ENCODE measurements around the gene DGKE.

Gene DGKE

DNA sequence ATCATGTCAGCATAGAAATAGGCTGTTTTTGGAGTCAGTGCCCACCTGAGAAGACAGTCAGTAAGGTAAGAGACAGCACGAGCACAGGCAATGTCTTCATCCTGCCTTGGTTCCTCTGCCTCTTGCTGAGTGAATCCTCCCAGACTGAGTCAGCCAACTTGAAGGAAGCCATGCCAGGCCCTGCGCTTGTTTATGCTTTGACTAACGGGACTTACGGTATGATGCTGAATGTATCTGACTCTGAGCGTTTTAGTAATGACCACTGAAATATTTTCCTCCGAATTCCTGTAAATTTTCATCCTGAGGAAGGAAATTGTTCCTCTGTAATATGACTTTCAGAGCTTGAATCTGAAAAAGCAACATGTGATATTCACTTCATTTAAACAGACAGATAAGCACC, 18.2 kb upstream of the DGKE start:
- peak; percentile 53 for DNase-seq (ENCODE audit: low spot score)

- DNase-seq (ENCODE audit: low spot score) = no peak
Observed at GRCh38 chr17:56817066-56817465, 16.9 kb upstream of the DGKE start.

- no peak for DNase-seq (ENCODE audit: low spot score)
Observed at GRCh38 chr17:56819030-56819429, 14.9 kb upstream of the DGKE start.

DNA sequence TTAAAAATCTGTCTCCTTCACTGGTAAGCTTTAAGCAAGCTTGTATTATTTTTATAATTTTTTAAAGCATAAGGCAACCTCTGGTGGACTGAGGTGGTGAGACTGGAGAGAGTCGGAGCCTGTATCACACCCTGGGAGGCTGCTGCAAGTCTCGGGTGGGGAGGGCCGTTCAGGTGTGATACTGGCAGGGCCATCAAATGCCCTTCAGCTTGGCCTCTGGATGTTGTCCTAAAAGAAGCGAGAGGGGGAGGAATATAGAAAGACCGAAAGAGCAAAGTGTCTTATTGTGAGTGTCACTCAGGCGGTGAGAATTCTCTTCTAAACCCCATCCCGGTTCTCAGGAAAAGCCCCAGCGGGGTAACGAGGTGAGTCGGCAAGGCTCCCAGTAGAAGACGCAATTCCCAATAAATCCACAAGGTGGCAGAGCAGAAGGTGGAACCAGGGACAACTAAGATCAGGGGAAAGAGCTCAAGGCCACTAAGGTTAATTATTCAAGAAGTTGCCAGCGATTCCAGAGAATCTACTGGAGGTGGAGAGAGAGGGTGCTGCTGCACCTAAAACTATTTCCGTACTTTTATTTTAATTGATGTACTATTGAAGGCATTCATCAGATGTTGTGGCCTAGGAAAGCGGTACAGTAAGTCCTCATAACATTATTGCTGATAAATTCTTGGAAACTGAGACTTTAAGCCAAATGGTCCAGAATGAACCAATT, 14.4 kb upstream of the DGKE start:
- DNase-seq (ENCODE audit: low spot score) = peak; percentile 73

DNA sequence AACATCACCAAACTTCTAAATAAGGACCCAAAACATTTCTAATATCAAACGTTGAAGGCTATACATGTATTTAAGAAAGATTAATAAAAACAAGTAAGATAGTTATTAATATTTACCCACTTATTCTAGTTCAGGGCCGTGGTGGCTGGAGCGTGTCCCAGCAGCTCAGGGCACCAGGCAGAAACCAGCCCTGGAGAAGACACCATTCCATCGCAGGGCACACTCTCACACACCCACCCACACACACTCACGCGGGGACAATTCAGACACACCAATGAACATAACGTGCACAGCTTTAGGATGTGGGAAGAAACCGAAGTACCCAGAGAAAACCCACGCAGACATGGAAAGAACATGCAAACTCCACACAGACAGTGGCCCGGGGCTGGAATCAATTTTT, 13.7 kb upstream of the DGKE start:
- DNase-seq (ENCODE audit: low spot score) = no peak

DNA sequence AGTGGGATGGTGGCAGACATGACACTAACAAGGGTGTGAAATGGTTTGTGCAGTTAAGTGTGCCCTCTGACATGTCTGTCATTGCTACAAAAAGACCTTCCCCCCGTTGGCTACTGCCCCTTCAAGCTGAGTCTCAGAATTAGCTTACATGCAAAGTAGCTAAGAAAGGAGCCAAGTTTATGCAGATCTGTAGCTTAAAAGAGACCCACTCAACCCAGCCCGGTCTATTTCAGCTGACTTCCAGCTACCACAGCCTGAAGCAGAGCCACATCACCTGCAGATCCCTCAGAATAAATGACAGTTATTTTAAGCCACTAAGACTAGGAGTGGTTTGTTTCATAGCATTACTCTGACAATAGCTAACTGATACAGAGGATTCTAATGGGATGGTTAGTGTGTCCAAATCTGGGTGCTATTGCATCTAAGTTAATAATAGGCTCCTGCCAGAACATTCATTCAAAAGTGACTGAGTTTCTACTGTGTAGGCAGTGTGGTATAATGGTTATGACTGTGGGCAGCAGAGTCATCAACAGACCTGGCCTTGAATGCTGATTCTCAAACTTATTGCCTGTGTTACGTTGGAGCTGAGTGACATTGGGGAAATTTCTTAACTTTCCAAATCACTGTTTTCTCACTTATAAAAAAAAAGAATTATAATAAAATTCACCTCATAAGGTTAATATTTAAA, 12.0 kb upstream of the DGKE start:
- no peak for DNase-seq (ENCODE audit: low spot score)

DNA sequence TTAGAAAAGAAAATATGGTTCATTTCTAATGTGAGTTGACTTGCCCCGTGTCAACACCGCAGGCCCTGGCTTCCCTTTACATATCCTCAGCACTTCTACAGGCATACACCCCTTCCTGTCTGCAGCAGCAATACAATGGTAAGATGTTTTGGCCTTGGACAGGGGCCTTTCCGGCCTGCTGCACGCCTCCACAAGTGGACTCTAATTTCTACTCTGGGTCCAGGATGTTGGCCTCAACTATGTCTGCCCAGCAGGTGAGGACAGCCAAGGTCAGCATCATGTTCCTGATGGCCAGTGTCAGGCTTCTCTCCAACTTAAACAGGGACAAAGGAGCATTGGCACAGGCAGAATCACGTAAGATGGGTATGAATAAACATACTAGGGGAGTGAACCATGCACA, 11.2 kb upstream of the DGKE start:
- peak; percentile 65 for DNase-seq (ENCODE audit: low spot score)

DNA sequence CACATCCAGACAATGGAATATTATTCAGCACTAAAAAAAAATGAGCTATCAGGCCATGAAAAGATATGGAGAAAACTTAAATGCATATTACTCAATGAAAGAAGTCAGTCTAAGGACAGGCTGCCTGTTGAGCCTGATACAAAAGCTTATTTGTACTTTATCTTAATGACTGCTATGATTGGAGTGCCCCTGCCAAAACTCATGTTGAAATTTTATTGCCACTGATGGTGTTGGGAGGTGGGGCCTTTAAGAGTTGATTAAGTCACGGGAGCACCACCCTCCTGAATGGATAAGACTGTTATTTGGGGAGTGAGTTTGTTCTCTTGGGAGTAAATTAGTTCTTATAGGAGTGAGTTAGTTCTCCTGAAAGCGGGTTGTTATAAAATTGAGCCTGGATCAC, 10.1 kb upstream of the DGKE start:
- no peak for DNase-seq (ENCODE audit: low spot score)

- DNase-seq (ENCODE audit: low spot score) = no peak
Observed at GRCh38 chr17:56824503-56824902, 9.4 kb upstream of the DGKE start.

DNA sequence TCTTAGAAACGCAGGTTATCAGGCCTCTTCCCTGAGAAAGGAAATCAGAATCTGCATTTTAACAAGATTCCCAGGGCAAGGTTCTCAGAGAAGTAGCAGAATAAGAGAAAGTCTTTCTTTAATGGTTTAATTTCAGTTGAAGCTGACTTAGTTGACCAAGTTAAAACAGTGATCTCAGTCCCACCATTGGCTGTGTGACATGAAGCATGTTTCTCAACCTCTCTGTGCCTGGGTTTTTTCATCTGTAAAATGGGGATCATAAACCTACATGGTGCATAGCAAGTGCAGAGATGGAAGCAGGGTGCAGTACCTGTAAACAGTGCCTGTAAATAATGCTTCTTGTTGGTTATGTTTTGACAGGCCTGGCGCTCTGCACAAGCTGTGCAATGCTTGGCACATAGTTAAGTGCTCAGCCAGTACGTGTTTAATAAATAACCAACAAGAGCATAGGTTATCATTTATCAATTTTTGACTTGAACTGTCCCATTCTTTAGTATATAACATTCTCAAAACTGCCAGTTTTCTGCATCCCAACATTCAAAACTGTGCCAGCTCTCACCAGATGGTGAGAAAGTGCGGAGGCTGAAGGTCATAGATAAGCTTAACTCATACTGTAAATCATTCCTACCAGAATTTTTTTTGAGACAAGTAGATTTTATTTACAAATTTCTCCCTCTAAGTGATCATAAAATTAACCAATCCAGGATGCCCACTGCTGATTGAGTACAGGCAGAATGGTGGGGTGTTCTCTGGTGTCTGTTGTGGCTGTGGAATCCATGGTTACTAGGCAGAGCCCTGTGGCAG, 7.1 kb upstream of the DGKE start:
- no peak for DNase-seq (ENCODE audit: low spot score)

GRCh38 chr17:56830726-56831368, 3.1 kb upstream of the DGKE start:
- no peak for DNase-seq (ENCODE audit: low spot score)

DNA sequence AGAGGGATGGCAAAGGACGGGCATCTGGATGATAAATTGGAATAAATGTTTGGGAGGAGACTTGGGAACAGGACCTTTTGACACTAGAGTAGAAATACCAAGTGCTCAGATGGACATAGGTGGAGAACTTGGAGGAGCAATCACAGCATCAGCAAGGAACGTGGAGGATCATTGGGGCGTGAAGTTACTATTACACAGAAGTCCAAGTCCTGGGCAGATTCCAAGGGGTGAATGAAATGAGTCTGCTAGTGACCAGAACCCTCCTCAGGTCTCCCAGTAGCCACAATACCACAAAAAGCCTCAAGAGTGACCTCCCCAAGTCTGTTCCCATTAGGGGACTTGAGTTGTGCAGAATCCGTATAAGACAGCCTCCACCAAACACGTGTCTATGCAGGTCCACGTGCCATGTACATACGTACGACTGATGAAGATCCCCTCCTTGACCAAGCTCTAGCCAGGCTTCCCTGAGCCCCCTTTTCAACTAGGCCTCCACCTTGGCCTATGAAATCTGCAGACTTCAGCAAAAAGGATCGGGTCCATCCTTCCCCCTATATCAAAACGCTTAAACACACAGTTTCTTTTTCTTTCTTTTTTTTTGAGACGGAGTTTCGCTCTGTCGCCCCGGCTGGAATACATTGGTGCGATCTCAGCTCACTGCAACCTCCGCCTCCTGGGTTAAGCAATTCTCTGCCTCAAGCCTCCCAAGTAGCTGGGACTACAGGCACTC, 2.4 kb upstream of the DGKE start:
- DNase-seq (ENCODE audit: low spot score) = no peak

- DNase-seq (ENCODE audit: low spot score) = no peak
Observed at GRCh38 chr17:56832446-56832845, 1.5 kb upstream of the DGKE start.

DNA sequence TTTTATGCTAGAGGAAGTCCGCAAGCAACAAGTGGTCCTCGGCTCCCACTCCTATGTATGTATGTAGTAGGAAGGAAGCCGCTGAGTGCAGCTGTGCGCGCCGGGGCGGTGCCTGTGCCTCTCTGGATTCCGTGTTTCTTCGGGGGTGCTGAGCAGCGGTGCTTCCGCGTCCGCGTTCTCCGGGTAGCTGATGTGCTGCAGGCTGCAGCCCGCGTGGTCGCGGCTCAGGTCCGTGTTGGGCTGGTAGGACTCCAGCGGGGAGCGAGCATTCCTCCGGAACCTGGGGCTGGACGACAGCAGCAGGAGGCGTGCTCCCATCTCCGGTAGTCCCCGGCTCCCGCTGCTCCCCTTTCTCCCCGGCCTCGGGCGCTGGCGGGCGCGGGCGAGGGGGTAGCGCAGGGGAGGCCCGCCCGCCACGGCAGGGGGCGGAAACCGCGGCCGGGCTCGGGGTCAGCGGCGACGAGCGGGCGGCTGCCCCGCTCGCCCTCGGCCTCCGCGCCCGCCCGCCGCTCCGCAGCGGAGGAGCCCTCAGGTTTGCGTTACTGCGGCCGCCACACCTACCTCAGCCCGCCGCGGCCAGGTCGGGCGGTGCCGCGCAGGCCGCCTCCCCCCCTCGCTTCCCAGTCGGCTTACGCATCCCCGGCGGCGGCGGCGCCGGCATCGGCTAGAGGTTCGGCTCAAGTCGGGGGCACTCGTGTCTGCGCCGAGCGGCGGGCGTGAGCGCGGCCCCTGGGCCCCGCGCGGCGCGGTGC, 718 bp upstream of the DGKE start:
- peak; percentile 38 for DNase-seq (ENCODE audit: low spot score)

DNA sequence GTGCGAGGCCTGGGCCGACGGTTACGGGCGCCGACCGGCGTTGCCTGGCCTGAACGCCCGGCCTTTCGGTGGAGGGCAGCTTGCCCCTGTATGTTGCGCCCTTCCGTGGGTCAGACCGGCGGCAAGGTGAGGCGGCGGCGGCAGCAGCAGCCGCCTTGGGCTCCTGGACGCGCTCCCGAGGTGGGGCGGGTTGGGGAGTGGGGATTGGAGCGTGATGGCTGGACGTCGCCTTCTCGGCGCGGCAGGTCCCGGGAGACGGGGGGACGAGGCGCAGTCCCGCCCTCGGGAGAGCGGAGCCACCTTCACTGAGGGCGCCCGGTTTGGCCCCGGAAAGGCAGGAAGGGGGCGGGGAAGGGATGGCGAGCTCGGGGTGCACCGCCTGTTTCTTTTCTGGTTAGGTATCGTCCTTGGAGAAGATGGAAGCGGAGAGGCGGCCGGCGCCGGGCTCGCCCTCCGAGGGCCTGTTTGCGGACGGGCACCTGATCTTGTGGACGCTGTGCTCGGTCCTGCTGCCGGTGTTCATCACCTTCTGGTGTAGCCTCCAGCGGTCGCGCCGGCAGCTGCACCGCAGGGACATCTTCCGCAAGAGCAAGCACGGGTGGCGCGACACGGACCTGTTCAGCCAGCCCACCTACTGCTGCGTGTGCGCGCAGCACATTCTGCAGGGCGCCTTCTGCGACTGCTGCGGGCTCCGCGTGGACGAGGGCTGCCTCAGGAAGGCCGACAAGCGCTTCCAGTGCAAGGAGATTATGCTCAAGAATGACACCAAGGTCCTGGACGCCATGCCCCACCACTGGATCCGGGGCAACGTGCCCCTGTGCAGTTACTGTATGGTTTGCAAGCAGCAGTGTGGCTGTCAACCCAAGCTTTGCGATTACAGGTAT, 671 bp downstream of the DGKE start:
- DNase-seq (ENCODE audit: low spot score) = peak; percentile 36

GRCh38 chr17:56835264-56835585, 1.3 kb downstream of the DGKE start:
- DNase-seq (ENCODE audit: low spot score) = no peak

DNA sequence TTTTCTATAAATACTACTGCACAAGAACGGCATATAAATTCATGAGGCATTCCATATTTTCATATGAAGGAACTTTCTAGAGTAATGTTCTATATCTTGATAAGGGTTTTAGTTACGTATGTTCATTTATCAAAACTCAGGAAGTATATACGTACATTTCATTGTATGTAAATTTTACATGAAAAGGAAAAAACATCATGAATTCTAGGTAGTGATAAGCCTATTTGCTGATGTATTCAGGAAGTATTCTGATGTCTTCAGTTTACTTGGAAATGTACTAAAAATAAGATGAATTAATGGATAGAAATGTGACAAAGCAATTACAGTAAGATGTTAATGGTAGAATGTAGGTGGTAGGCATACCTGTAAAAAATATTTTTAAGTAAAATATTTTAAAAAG, 4.7 kb downstream of the DGKE start:
- DNase-seq (ENCODE audit: low spot score) = peak; percentile 20

DNA sequence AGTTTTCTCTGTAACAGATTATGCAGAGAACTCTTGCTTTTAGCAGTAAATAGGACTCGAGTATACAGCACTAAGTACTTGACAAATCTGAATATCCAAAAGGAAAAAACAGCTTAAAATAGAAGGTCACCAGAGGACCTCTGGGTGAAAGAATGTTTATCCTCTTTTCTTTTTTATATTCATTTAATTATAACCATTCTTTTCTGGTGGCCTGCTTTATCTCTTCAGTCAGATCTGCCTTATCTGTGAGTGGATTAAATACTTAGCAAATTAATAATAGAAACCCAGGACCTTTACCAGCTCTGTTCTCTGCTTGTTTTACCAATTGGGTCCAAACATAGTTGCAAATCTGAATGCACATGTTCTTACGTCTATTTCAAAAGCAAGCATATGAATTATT, 8.6 kb downstream of the DGKE start:
- DNase-seq (ENCODE audit: low spot score) = no peak

GRCh38 chr17:56845934-56846333, 12.0 kb downstream of the DGKE start:
- DNase-seq (ENCODE audit: low spot score) = no peak

DNA sequence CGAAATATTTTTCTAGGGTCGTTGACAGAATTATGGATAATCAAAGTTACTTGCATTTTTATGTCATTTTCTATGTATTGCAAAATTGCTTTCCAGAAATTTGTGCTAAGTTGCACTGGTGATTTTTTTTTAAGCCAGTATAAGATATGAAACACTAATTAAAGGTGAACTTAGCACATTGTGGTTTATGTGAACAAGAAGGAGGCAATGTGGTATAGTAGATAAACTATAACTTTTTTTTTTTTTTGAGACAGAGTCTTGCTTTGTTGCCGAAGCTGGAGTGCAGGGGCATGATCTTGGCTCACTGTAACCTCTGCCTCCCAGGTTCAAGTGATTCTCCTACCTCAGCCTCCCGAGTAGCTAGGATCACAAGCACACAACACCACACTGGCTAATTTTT, 13.2 kb downstream of the DGKE start:
- DNase-seq (ENCODE audit: low spot score) = no peak
